Lower leg skin (tissue), 4 donors: ENCODE measurements around the gene MISP. TPM values are rescaled to one million over a fixed set of nuclear protein-coding genes. Genes with fewer than 3 reads are reported as not detected.

Experiments
- DNase-seq, 2 donors: peaks; one replicate each; pipeline ENCODE4 v3.0.0-alpha.2; 2019; ENCODE audit warnings: low spot score in 2 of 2
- H3K4me3 ChIP-seq: fragments of 200-600 bp; sonication (generic); 2 replicates; pipeline ENCODE4 v1.5.1; 2017; ENCODE audit warnings: mild to moderate bottlenecking, low read depth; ENCODE audit not compliant: poor library complexity, severe bottlenecking
- CTCF ChIP-seq, 3 donors: fragments of 450-650 bp; IDR thresholded peaks; one replicate each; pipeline ENCODE4 v1.5.1; 2016; ENCODE audit warnings: antibody characterized with exemption in 3 of 3, mild to moderate bottlenecking in 3 of 3, moderate library complexity in 2 of 3
- POLR2A ChIP-seq, 2 donors: fragments of 450-650 bp; IDR thresholded peaks; one replicate each; pipeline ENCODE4 v1.6.1; 2016 to 2017; ENCODE audit warnings: antibody characterized with exemption in 2 of 2, mild to moderate bottlenecking in 1 of 2, moderate library complexity in 1 of 2
- WGBS, 2 donors: methylation state at CpG; one replicate each; pipeline ENCODE4 v1.1.5; 2018; 5-methylcytosine and 5-hydroxymethylcytosine counted together
- intact Hi-C: fragments of 100-400 bp; cut with DNase I; formaldehyde crosslinking; loops from one replicate; pipeline ENCODE4 v1.15.0; 2023; ENCODE audit warnings: low total_unique reads
- total RNA-seq, 4 donors: library from RNA; depleted of rRNA; stranded (reverse); fragments of >200 nt; gene quantifications; one replicate each; pipeline ENCODE4 v1.1.0, GENCODE V29; 2016

MISP gene
- total RNA-seq, 4 donors from 2014 or later: 0.08 to 2.8 (median 0.92) TPM

GRCh38 chr19:748274-748598, 2.7 kb upstream of the MISP start:
- TF ChIP-seq CTCF (IDR thresholded peaks at IDR 0.05): no peak
- TF ChIP-seq POLR2A (IDR thresholded peaks at IDR 0.05): no peak
- intact Hi-C loops: no loop called here
- H3K4me3 ChIP-seq: no peak overlapping the region
- no peak for DNase-seq
- WGBS, 2 donors: 86 to 90% methylated on average over 14 of the region's 14 CpGs

DNA sequence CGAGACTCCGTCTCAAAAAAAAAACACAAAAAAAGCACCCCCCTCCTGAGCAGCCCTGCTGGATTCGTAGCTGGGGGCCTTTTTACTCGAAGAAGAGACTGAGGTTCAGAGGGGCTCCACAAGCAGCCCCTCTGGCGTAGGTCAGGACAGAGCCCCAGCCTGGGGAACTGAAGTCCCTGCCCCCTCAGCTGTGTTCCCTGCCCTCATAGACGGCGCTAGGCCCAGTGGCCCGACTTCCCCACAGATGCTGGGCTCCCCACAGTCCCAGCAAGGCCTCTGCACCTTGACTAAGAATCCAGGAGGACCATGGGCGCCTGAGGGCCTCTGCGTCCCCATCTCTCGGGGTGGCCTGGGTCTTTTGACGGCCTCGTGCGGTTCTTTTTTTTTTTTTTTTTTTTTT, 1.1 kb upstream of the MISP start:
- WGBS, 2 donors: 68 to 78% methylated on average over 14 of the region's 14 CpGs
- no peak for DNase-seq
- intact Hi-C loops: no loop called here
- no peak overlapping the region for H3K4me3 ChIP-seq
- TF ChIP-seq CTCF (IDR thresholded peaks at IDR 0.05) (no peak), POLR2A (IDR thresholded peaks at IDR 0.05) (no peak)

DNA sequence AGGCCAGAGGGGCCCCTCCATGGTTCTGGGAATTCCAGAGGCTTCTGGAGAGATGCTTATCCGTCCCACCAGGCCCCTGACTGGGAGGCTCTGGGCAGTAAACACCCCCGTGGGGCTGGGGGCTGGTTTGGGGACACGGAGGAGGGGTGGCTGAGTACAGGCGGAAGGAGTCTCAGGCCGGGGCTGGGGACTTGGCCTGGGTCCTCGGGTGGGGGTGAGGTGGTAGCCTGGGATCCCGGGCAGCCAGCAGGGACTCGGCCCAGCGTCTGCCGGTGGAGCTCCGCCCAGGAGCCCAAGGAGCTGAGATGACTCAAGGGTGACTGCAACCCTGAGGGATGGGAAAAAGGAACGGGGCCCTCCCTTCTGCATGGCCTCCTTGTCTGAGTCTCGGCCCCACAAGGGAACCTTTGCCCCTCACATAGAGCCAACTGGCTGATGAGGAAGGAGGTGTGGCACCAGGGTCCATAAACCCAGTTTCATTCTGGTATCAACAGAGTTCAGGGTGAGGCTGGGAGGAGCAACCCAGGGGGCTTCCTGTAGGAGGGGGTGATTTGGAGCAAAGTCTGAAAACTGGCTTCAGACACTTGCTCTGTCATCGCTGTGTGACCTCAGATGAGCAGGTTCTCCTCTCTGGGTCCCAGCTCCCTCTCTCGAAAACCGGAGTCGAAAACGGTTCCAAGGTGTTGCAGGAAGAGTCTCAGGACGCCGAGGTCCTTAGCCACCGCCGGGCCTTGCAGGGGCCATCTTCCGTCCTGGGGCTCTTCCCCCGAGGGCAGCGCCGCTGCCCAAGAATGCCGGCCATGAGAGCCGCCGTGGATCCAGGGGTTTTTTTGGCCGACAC, 809 bp downstream of the MISP start:
- DNase-seq: no peak
- TF ChIP-seq CTCF (IDR thresholded peaks at IDR 0.05): no peak
- TF ChIP-seq POLR2A (IDR thresholded peaks at IDR 0.05): no peak
- WGBS, 2 donors: 58 to 76% methylated on average over 22 to 30 of the region's 30 CpGs
- intact Hi-C loops: no loop called here
- no peak overlapping the region for H3K4me3 ChIP-seq

- peak in 1 of 2 donors; percentile 33 for DNase-seq
- TF ChIP-seq CTCF (IDR thresholded peaks at IDR 0.05): no peak
- 26 to 45% methylated on average over 37 to 39 of the region's 39 CpGs for WGBS, 2 donors
- intact Hi-C loops: no loop called here
- no peak overlapping the region for H3K4me3 ChIP-seq
Observed at GRCh38 chr19:752652-753517, 2.0 kb downstream of the MISP start.

- WGBS, 2 donors: 94% methylated on average over 9 of the region's 9 CpGs
- no peak overlapping the region for H3K4me3 ChIP-seq
Observed at GRCh38 chr19:754530-754929, 3.6 kb downstream of the MISP start.

More at GRCh38 chr19:754530-754929, 3.6 kb downstream of the MISP start:
- TF ChIP-seq CTCF (IDR thresholded peaks at IDR 0.05) (no peak), POLR2A (IDR thresholded peaks at IDR 0.05) (no peak)
- intact Hi-C loops: no loop called here
- DNase-seq: no peak
